GM12873 (cell line): ENCODE results near the gene CAPZB.
A peak's percentile ranks its signal among the peaks of the same experiment; 100 is the strongest.

Experiments
- CTCF ChIP-seq: IDR thresholded peaks from 2 replicates; pipeline ENCODE4 v1.5.1; 2012; ENCODE audit warnings: low read depth, mild to moderate bottlenecking, moderate library complexity, low read length, control low read depth; ENCODE audit not compliant: insufficient read depth; ENCODE audit errors: missing control alignments

CAPZB gene

GRCh38 chr1:19449454-19450228 lies 35.7 kb downstream of the CAPZB start:
- TF ChIP-seq CTCF: no peak

- no peak for TF ChIP-seq CTCF
Measured at GRCh38 chr1:19448491-19449439, 36.6 kb downstream of the CAPZB start.

DNA sequence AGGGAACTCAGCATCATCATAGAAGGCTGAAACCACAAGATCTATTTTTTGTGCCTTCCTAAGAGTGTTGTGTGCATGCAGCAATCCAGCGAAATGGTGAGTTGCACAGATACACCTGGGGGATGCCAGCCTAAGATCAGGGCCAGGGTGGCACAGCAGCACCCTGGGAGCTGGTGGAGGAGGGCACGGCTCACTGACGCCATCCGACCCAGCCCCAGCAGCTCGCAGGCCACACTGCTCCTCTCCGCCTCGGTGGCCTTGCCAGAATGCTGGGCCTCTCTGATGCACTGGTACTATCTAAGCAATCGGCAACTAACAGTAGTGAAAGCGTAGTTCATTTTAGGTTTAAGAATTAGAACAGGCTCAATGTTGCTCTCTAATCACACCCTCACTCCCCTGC lies 37.8 kb downstream of the CAPZB start:
- no peak for TF ChIP-seq CTCF

DNA sequence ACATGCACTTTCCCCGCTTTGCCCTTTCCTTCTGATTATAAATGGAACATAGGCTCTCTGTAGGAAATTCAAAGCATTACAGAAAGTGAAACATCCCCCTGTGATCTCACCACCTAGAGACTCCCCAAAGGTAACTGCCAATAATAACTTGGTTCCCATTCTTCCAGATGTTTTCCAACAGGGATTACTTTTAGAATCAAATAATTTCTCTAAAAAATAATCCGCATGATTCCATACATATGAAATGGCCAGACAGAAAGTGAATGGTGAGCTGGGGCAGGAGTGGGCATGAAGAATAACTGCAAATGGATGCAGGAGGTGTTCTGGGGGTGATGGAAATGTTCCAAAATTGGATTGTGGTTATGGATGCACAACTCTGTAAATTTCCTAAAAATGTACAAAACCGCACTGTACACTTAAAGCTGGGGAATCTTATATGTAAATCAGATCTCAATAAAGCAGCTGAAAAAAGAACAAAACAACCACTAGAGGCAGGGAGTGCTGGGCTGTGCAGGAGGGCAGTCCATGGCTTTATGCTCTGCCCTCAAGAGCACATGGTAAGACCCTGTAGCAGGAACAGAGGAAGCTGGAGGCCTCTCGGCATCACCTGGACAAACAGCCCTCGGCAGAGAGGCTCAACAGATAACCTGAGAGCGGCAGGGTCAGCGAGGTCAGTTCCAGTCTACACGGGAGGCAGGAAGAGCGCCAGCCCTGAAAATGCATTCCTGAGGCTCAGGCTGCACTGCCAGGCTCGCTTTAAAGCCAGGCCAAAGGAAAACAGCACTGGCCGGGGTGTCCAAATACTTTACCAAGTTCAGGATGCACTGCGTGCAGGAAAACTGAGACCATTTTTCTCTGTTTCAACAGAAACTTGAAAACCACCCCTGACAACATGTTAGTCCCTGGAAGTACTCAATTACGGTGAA lies 39.7 kb downstream of the CAPZB start:
- TF ChIP-seq CTCF: peak; percentile 51

DNA sequence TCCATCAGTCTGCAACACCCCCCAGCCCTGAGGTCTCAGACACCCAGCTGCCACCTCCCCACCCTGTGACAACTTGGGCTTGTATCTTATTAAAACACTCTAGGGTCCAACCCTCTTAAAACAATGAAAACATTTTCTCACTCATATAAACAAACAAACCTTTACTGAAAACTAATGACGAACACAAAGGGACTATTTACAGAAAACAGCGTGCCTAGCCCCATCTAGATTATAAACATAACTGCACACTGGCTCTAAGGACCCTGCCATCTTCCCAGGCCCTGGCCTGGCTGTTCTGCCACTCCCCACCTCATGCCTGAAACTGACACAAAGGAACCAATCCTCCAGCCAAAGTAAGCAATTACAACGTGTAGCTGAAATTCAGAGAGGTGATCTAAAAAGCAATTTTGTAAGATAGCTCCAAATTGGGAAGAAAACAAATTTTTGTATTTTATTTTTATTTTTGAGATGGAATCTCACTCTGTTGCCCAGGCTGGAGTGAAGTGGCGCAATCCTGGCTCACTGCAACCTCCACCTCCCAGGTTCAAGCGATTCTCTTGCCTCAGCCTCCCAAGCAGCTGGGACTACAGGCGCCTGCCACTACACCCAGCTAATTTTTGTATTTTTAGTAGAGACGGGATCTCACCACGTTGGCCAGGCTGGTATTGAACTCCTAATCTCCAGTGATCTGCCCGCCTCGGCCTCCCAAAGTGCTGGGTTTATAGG lies 40.9 kb downstream of the CAPZB start:
- no peak for TF ChIP-seq CTCF

GRCh38 chr1:19443326-19443725 lies 42.0 kb downstream of the CAPZB start:
- no peak for TF ChIP-seq CTCF
